Measurements from ENCODE around the gene SLC39A11.

SLC39A11 gene

GRCh38 chr17:72662827-72663190, 429.7 kb downstream of the SLC39A11 start:
- Histone ChIP-seq H2BK12ac (ENCODE audit: low read length) (no peak overlapping the region), H3K4me1 (ENCODE audit: control insufficient read depth in 1 of 2, insufficient read depth in 2 of 2, low read length in 2 of 2) (peaks cover 9 to 10% of the 10 kb centered on the region in 2 experiments), H3K79me1 (ENCODE audit: low read length) (no peaks in the 10 kb centered on the region), H3K9ac (ENCODE audit: low read length) (no peak overlapping the region), H2AFZ (ENCODE audit: insufficient read depth, low read length, poor library complexity) (no peak overlapping the region), H3K36me3 (ENCODE audit: control insufficient read depth in 1 of 2, insufficient read depth in 2 of 2, low read length in 2 of 2) (no peaks in the 10 kb centered on the region), H2BK5ac (ENCODE audit: low read depth, low read length, poor library complexity) (no peak overlapping the region), H3K4ac (ENCODE audit: low read depth, low read length) (no peak overlapping the region), H2BK120ac (ENCODE audit: insufficient read depth, low read length, poor library complexity) (no peak overlapping the region), H3K27me3 (ENCODE audit: insufficient read depth, low read length) (no peaks in the 10 kb centered on the region), H3K18ac (ENCODE audit: low read length) (no peak overlapping the region), H3K14ac (ENCODE audit: low read length) (no peak overlapping the region), H3K4me3 (ENCODE audit: low read depth, low read length) (no peak overlapping the region), H2AK5ac (ENCODE audit: low read length) (no peak overlapping the region), H3K4me2 (ENCODE audit: low read length) (no peak overlapping the region), H3K23ac (ENCODE audit: low read length) (no peak overlapping the region), H4K8ac (ENCODE audit: low read depth, low read length) (no peak overlapping the region), H4K12ac (ENCODE audit: low read depth, low read length) (no peak overlapping the region), H3K79me2 (ENCODE audit: control insufficient read depth, insufficient read depth, low read length, poor library complexity) (peaks cover 1% of the 10 kb centered on the region), H3K27ac (ENCODE audit: low read depth, low read length) (no peak overlapping the region), H4K91ac (ENCODE audit: low read depth, low read length) (no peak overlapping the region), H3K9me3 (ENCODE audit: insufficient read depth, low read depth, low read length) (peaks cover 3% of the 10 kb centered on the region)
- no peak for DNase-seq
- no CpG with 5 or more reads among the region's 1 CpG for WGBS (ENCODE audit: extremely low coverage, insufficient coverage, insufficient read length)

GRCh38 chr17:72661945-72662826, 430.3 kb downstream of the SLC39A11 start:
- no peak overlapping the region for H3K27ac ChIP-seq (ENCODE audit: low read depth, low read length)
- no peaks in the 10 kb centered on the region for H3K9me3 ChIP-seq (ENCODE audit: insufficient read depth, low read depth, low read length)
- H2BK5ac ChIP-seq (ENCODE audit: low read depth, low read length, poor library complexity): no peak overlapping the region
- H3K36me3 ChIP-seq (ENCODE audit: control insufficient read depth in 1 of 2, insufficient read depth in 2 of 2, low read length in 2 of 2): no peaks in the 10 kb centered on the region
- peaks cover 1% of the 10 kb centered on the region for H3K79me2 ChIP-seq (ENCODE audit: control insufficient read depth, insufficient read depth, low read length, poor library complexity)
- no peak overlapping the region for H3K14ac ChIP-seq (ENCODE audit: low read length)
- H3K4me3 ChIP-seq (ENCODE audit: low read depth, low read length): no peak overlapping the region
- no peak overlapping the region for H3K18ac ChIP-seq (ENCODE audit: low read length)
- no peak overlapping the region for H2BK120ac ChIP-seq (ENCODE audit: insufficient read depth, low read length, poor library complexity)
- no CpG with 5 or more reads among the region's 3 CpGs for WGBS (ENCODE audit: extremely low coverage, insufficient coverage, insufficient read length)
- H2AK5ac ChIP-seq (ENCODE audit: low read length): no peak overlapping the region
- no peak overlapping the region for H4K8ac ChIP-seq (ENCODE audit: low read depth, low read length)
- no peak overlapping the region for H3K23ac ChIP-seq (ENCODE audit: low read length)
- H4K91ac ChIP-seq (ENCODE audit: low read depth, low read length): no peak overlapping the region
- no peak overlapping the region for H3K4ac ChIP-seq (ENCODE audit: low read depth, low read length)
- no peak overlapping the region for H4K12ac ChIP-seq (ENCODE audit: low read depth, low read length)
- H3K4me2 ChIP-seq (ENCODE audit: low read length): no peak overlapping the region
- H2BK12ac ChIP-seq (ENCODE audit: low read length): no peak overlapping the region
- H3K4me1 ChIP-seq (ENCODE audit: control insufficient read depth in 1 of 2, insufficient read depth in 2 of 2, low read length in 2 of 2): peaks cover 9 to 10% of the 10 kb centered on the region in 2 experiments
- H3K79me1 ChIP-seq (ENCODE audit: low read length): no peaks in the 10 kb centered on the region
- no peak overlapping the region for H2AFZ ChIP-seq (ENCODE audit: insufficient read depth, low read length, poor library complexity)
- no peaks in the 10 kb centered on the region for H3K27me3 ChIP-seq (ENCODE audit: insufficient read depth, low read length)
- no peak for DNase-seq
- H3K9ac ChIP-seq (ENCODE audit: low read length): no peak overlapping the region

- H3K27me3 ChIP-seq (ENCODE audit: insufficient read depth, low read length): no peaks in the 10 kb centered on the region
- H2BK12ac ChIP-seq (ENCODE audit: low read length): peak overlapping the region; percentile 37
- H3K18ac ChIP-seq (ENCODE audit: low read length): no peak overlapping the region
- H3K27ac ChIP-seq (ENCODE audit: low read depth, low read length): no peak overlapping the region
- no peak overlapping the region for H2AFZ ChIP-seq (ENCODE audit: insufficient read depth, low read length, poor library complexity)
- no peak overlapping the region for H2BK120ac ChIP-seq (ENCODE audit: insufficient read depth, low read length, poor library complexity)
- H2BK5ac ChIP-seq (ENCODE audit: low read depth, low read length, poor library complexity): no peak overlapping the region
- no peak overlapping the region for H3K14ac ChIP-seq (ENCODE audit: low read length)
- H3K79me1 ChIP-seq (ENCODE audit: low read length): no peaks in the 10 kb centered on the region
- H3K4me3 ChIP-seq (ENCODE audit: low read depth, low read length): no peak overlapping the region
- H3K9me3 ChIP-seq (ENCODE audit: insufficient read depth, low read depth, low read length): no peaks in the 10 kb centered on the region
- H3K4me2 ChIP-seq (ENCODE audit: low read length): no peak overlapping the region
- H3K4me1 ChIP-seq (ENCODE audit: control insufficient read depth in 1 of 2, insufficient read depth in 2 of 2, low read length in 2 of 2): peaks cover 9 to 10% of the 10 kb centered on the region in 2 experiments
- no peak overlapping the region for H3K9ac ChIP-seq (ENCODE audit: low read length)
- peak; percentile 61 to 68 for DNase-seq
- peaks cover 1% of the 10 kb centered on the region for H3K79me2 ChIP-seq (ENCODE audit: control insufficient read depth, insufficient read depth, low read length, poor library complexity)
- H4K91ac ChIP-seq (ENCODE audit: low read depth, low read length): no peak overlapping the region
- H3K23ac ChIP-seq (ENCODE audit: low read length): no peak overlapping the region
- no peaks in the 10 kb centered on the region for H3K36me3 ChIP-seq (ENCODE audit: control insufficient read depth in 1 of 2, insufficient read depth in 2 of 2, low read length in 2 of 2)
- H4K8ac ChIP-seq (ENCODE audit: low read depth, low read length): no peak overlapping the region
- no peak overlapping the region for H3K4ac ChIP-seq (ENCODE audit: low read depth, low read length)
- no CpG with 5 or more reads among the region's 21 CpGs for WGBS (ENCODE audit: extremely low coverage, insufficient coverage, insufficient read length)
- no peak overlapping the region for H2AK5ac ChIP-seq (ENCODE audit: low read length)
- H4K12ac ChIP-seq (ENCODE audit: low read depth, low read length): no peak overlapping the region
These were observed 431.2 kb downstream of the SLC39A11 start for GRCh38 chr17:72661116-72661944.

GRCh38 chr17:72660274-72661115, 432.0 kb downstream of the SLC39A11 start:
- Histone ChIP-seq H2AK5ac (ENCODE audit: low read length) (no peak overlapping the region), H3K4me3 (ENCODE audit: low read depth, low read length) (no peak overlapping the region), H3K27me3 (ENCODE audit: insufficient read depth, low read length) (no peaks in the 10 kb centered on the region), H4K8ac (ENCODE audit: low read depth, low read length) (no peak overlapping the region), H3K18ac (ENCODE audit: low read length) (no peak overlapping the region), H3K79me2 (ENCODE audit: control insufficient read depth, insufficient read depth, low read length, poor library complexity) (peaks cover 1% of the 10 kb centered on the region), H2BK120ac (ENCODE audit: insufficient read depth, low read length, poor library complexity) (no peak overlapping the region), H2BK5ac (ENCODE audit: low read depth, low read length, poor library complexity) (no peak overlapping the region), H3K4me2 (ENCODE audit: low read length) (no peak overlapping the region), H3K27ac (ENCODE audit: low read depth, low read length) (no peak overlapping the region), H3K9me3 (ENCODE audit: insufficient read depth, low read depth, low read length) (no peaks in the 10 kb centered on the region), H4K91ac (ENCODE audit: low read depth, low read length) (no peak overlapping the region), H3K23ac (ENCODE audit: low read length) (no peak overlapping the region), H2AFZ (ENCODE audit: insufficient read depth, low read length, poor library complexity) (no peak overlapping the region), H3K4ac (ENCODE audit: low read depth, low read length) (no peak overlapping the region), H3K9ac (ENCODE audit: low read length) (no peak overlapping the region), H4K12ac (ENCODE audit: low read depth, low read length) (no peak overlapping the region), H2BK12ac (ENCODE audit: low read length) (no peak overlapping the region), H3K4me1 (ENCODE audit: control insufficient read depth in 1 of 2, insufficient read depth in 2 of 2, low read length in 2 of 2) (peaks cover 9 to 10% of the 10 kb centered on the region in 2 experiments), H3K36me3 (ENCODE audit: control insufficient read depth in 1 of 2, insufficient read depth in 2 of 2, low read length in 2 of 2) (no peaks in the 10 kb centered on the region), H3K14ac (ENCODE audit: low read length) (no peak overlapping the region), H3K79me1 (ENCODE audit: low read length) (no peaks in the 10 kb centered on the region)
- WGBS (ENCODE audit: extremely low coverage, insufficient coverage, insufficient read length): no CpG with 5 or more reads among the region's 20 CpGs
- DNase-seq: no peak

Measured in trophoblast cell (in vitro differentiated cells and primary cell).